IMR-90 (cell line): ENCODE measurements around the gene WHRN. TPM values are rescaled to one million over a fixed set of nuclear protein-coding genes. Genes with fewer than 3 reads are reported as not detected.

Experiments
- ATAC-seq: fragments of 200-7000 bp; cut with Tn5 transposase; 2 replicates; pipeline ENCODE4 v1.9.1; 2020; ENCODE audit warnings: low read depth, mild to moderate bottlenecking, moderate library complexity
- BruUV-seq: library from RNA; stranded (reverse); fragments of 400-500 nt; replicated peaks from 2 replicates; lab custom pipeline; 2021; lab: Mats Ljungman, UMichigan
- CTCF ChIA-PET: fragments of 300-600 bp; formaldehyde crosslinking; extraction: SDS; loops from one replicate; lab custom pipeline; 2021; ENCODE audit warnings: antibody characterized with exemption; lab: Yijun Ruan, JAX
- POLR2A ChIA-PET: fragments of 300-600 bp; sonication (Branson Sonifier 250); formaldehyde crosslinking; loops from one replicate; lab custom pipeline; 2022; ENCODE audit warnings: antibody characterized with exemption; ENCODE audit not compliant: unreplicated experiment; lab: Charles Lee
- DNase-seq: peaks from one replicate; pipeline ENCODE4 v3.0.0; 2013
- H2AFZ ChIP-seq: replicated peaks from 2 replicates; pipeline ENCODE3; 2013; ENCODE audit warnings: low read length, mild to moderate bottlenecking; ENCODE audit not compliant: poor library complexity
- H2AK5ac ChIP-seq: 2 replicates; pipeline ENCODE4 v1.6.1; 2013; ENCODE audit warnings: low read depth, low read length, inconsistent platforms
- H2AK9ac ChIP-seq: replicated peaks from 2 replicates; pipeline ENCODE3; 2013; ENCODE audit warnings: mild to moderate bottlenecking, low read depth, low read length, moderate library complexity; ENCODE audit not compliant: poor library complexity
- H2BK120ac ChIP-seq: 2 replicates; pipeline ENCODE4 v1.6.1; 2013; ENCODE audit warnings: low read depth, low read length, inconsistent platforms
- H2BK15ac ChIP-seq: 3 replicates; pipeline ENCODE4 v1.6.1; 2013; ENCODE audit warnings: low read depth, low read length, inconsistent platforms
- H2BK20ac ChIP-seq: 2 replicates; pipeline ENCODE4 v1.6.1; 2013; ENCODE audit warnings: low read depth, mild to moderate bottlenecking, inconsistent platforms, low read length, moderate library complexity
- H2BK5ac ChIP-seq: 2 replicates; pipeline ENCODE4 v1.6.1; 2013; ENCODE audit warnings: mild to moderate bottlenecking, low read depth, low read length, inconsistent platforms; ENCODE audit not compliant: poor library complexity, severe bottlenecking
- H3K14ac ChIP-seq: replicated peaks from 2 replicates; pipeline ENCODE4 v1.6.1; 2013; ENCODE audit warnings: low read depth, low read length, inconsistent platforms
- H3K18ac ChIP-seq: 2 replicates; pipeline ENCODE4 v1.6.1; 2013; ENCODE audit warnings: low read depth, low read length, control low read depth
- H3K23ac ChIP-seq: 2 replicates; pipeline ENCODE4 v1.6.1; 2013; ENCODE audit warnings: low read depth, low read length, inconsistent platforms
- H3K27ac ChIP-seq: 2 replicates; pipeline ENCODE4 v1.5.1; 2013; ENCODE audit warnings: mild to moderate bottlenecking, control low read depth, low read length; ENCODE audit not compliant: insufficient read depth
- H3K27me3 ChIP-seq: 2 replicates; pipeline ENCODE4 v1.6.1; 2013; ENCODE audit warnings: low read length; ENCODE audit not compliant: control insufficient read depth, insufficient read depth
- H3K36me3 ChIP-seq: 2 replicates; pipeline ENCODE4 v1.6.1; 2013; ENCODE audit warnings: low read length, mixed read lengths; ENCODE audit not compliant: control insufficient read depth, insufficient read depth
- H3K4ac ChIP-seq: 2 replicates; pipeline ENCODE4 v1.6.1; 2013; ENCODE audit warnings: low read depth, low read length, inconsistent platforms
- H3K4me1 ChIP-seq: 2 replicates; pipeline ENCODE4 v1.6.1; 2013; ENCODE audit warnings: low read length, mixed read lengths; ENCODE audit not compliant: control insufficient read depth, insufficient read depth
- H3K4me2 ChIP-seq: 2 replicates; pipeline ENCODE4 v1.6.1; 2013; ENCODE audit warnings: low read depth, mild to moderate bottlenecking, control low read depth, low read length, moderate library complexity
- H3K4me3 ChIP-seq: 2 replicates; pipeline ENCODE4 v1.5.1; 2013; ENCODE audit warnings: low read depth, mild to moderate bottlenecking, control low read depth, low read length, moderate library complexity; ENCODE audit not compliant: insufficient read depth
- H3K56ac ChIP-seq: 2 replicates; pipeline ENCODE4 v1.6.1; 2013; ENCODE audit warnings: low read length, inconsistent platforms; ENCODE audit not compliant: insufficient read depth; ENCODE audit errors: extremely low read depth
- H3K79me1 ChIP-seq, 2 experiments: 2 replicates each; pipeline ENCODE4 v1.6.1; 2013; ENCODE audit warnings: low read length in 2 of 2, inconsistent platforms in 1 of 2, low read depth in 1 of 2
- H3K9ac ChIP-seq: 2 replicates; pipeline ENCODE4 v1.6.1; 2013; ENCODE audit warnings: low read depth, low read length, control low read depth
- H3K9me1 ChIP-seq: 2 replicates; pipeline ENCODE4 v1.6.1; 2013; ENCODE audit warnings: low read length, inconsistent platforms; ENCODE audit not compliant: insufficient read depth
- H3K9me3 ChIP-seq: 2 replicates; pipeline ENCODE4 v1.6.1; 2013; ENCODE audit warnings: low read length; ENCODE audit not compliant: control insufficient read depth, insufficient read depth
- H4K20me1 ChIP-seq: 2 replicates; pipeline ENCODE4 v1.6.1; 2013; ENCODE audit warnings: low read length, inconsistent platforms; ENCODE audit not compliant: insufficient read depth
- H4K5ac ChIP-seq: 2 replicates; pipeline ENCODE4 v1.6.1; 2013; ENCODE audit warnings: mild to moderate bottlenecking, low read depth, low read length, control low read depth
- H4K8ac ChIP-seq, 2 experiments: 2 replicates each; pipeline ENCODE4 v1.6.1; 2013; ENCODE audit warnings: low read depth in 2 of 2, low read length in 2 of 2, control low read depth in 1 of 2, inconsistent platforms in 1 of 2
- H4K91ac ChIP-seq: 2 replicates; pipeline ENCODE4 v1.6.1; 2013; ENCODE audit warnings: low read depth, low read length, inconsistent platforms; ENCODE audit not compliant: insufficient read depth
- BHLHE40 ChIP-seq: fragments of 150-350 bp; IDR thresholded peaks from 2 replicates; pipeline ENCODE4 v1.6.1; 2016; ENCODE audit warnings: mild to moderate bottlenecking, low read depth, low read length
- CEBPB ChIP-seq: IDR thresholded peaks from 2 replicates; pipeline ENCODE4 v1.6.1; 2012; ENCODE audit warnings: low read depth, low read length, improper control_type of control experiment
- CTCF ChIP-seq: conservative IDR thresholded peaks from 2 replicates; pipeline ENCODE4 v1.5.1; 2012; ENCODE audit warnings: mild to moderate bottlenecking, low read depth, low read length, improper control_type of control experiment
- ELK1 ChIP-seq: fragments of 150-350 bp; IDR thresholded peaks from 2 replicates; pipeline ENCODE4 v1.6.1; 2016; ENCODE audit warnings: low read depth, mild to moderate bottlenecking, low read length, moderate library complexity, borderline replicate concordance
- FOS ChIP-seq: fragments of 150-350 bp; IDR thresholded peaks from 2 replicates; pipeline ENCODE4 v1.6.1; 2016; ENCODE audit warnings: low read depth, low read length
- MAFK ChIP-seq: IDR thresholded peaks from 2 replicates; pipeline ENCODE4 v1.6.1; 2012; ENCODE audit warnings: low read depth, low read length, improper control_type of control experiment
- MAZ ChIP-seq: IDR thresholded peaks from 2 replicates; pipeline ENCODE4 v1.6.1; 2012; ENCODE audit warnings: low read depth, mild to moderate bottlenecking, low read length, improper control_type of control experiment, moderate library complexity, borderline replicate concordance
- NFE2L2 ChIP-seq: fragments of 150-350 bp; IDR thresholded peaks from 2 replicates; pipeline ENCODE4 v1.6.1; 2016; ENCODE audit warnings: low read depth, mild to moderate bottlenecking, low read length
- POLR2A ChIP-seq: IDR thresholded peaks from 2 replicates; pipeline ENCODE4 v1.6.1; 2012; ENCODE audit warnings: mild to moderate bottlenecking, low read depth, low read length
- RCOR1 ChIP-seq: IDR thresholded peaks from 2 replicates; pipeline ENCODE4 v1.6.1; 2012; ENCODE audit warnings: mild to moderate bottlenecking, low read length, improper control_type of control experiment; ENCODE audit not compliant: insufficient replicate concordance
- RFX5 ChIP-seq: IDR thresholded peaks from 2 replicates; pipeline ENCODE4 v1.8.0; 2012; ENCODE audit warnings: low read depth, mild to moderate bottlenecking, low read length, moderate library complexity
- WGBS, 2 experiments: methylation state at CpG; one replicate each; pipeline versions ENCODE4 v1.1.5 to v1.1.7; 2013; ENCODE audit warnings: missing lambda C conversion rate in 2 of 2; ENCODE audit not compliant: insufficient read length in 1 of 2; ENCODE audit errors: extremely low coverage in 2 of 2; 5-methylcytosine and 5-hydroxymethylcytosine counted together
- dilution Hi-C: fragments of 300-500 bp; cut with HindIII; formaldehyde crosslinking; loops from one replicate; pipeline ENCODE4 v1.14.3; 2018; ENCODE audit warnings: low sequenced_read_pairs; ENCODE audit not compliant: unreplicated experiment
- in situ Hi-C: fragments of 300-500 bp; cut with MboI; formaldehyde crosslinking; loops from 3 replicates; pipeline ENCODE4 v1.14.3; 2019; ENCODE audit warnings: low sequenced_read_pairs, inconsistent platforms, mixed read lengths
- intact Hi-C: fragments of 100-400 bp; cut with micrococcal nuclease; formaldehyde crosslinking; loops from 2 replicates; pipeline ENCODE4 v1.10.0; 2022
- polyA plus RNA-seq, 3 experiments: library from polyadenylated mRNA; depleted of rRNA; stranded (reverse); fragments of >200 nt; gene quantifications; 2 replicates each; pipeline ENCODE4 v1.2.3, GENCODE V29; 2012; ENCODE audit warnings: low replicate concordance in 1 of 3
- total RNA-seq: library from RNA; depleted of rRNA; stranded (reverse); fragments of >200 nt; gene quantifications from 2 replicates; pipeline ENCODE4 v1.2.3, GENCODE V29; 2012

The WHRN gene
- total and polyA plus RNA-seq, 2 of the 4 experiments (the other 2 are of a cell fraction), result 0.18 to 2.6 TPM

- in situ Hi-C loops, result no loop called here
- peak overlapping the region; percentile 77 for H3K4ac ChIP-seq
- peak overlapping the region; percentile 22; the same call in 1 of the 2 replicates for H4K5ac ChIP-seq
- H3K9ac ChIP-seq, result no peak overlapping the region
- no peak overlapping the region for H3K4me3 ChIP-seq
- H2BK120ac ChIP-seq, result peak overlapping the region; percentile 5; the same call in 1 of the 2 replicates
- H3K4me1 ChIP-seq, result peaks cover 16% of the 10 kb centered on the region
- H3K4me2 ChIP-seq, result peak overlapping the region; percentile 20; the same call in 1 of the 2 replicates
- H3K9me1 ChIP-seq, result peaks cover 18% of the 10 kb centered on the region
- peak overlapping the region; percentile 26 for H4K91ac ChIP-seq
- intact Hi-C loops, result no loop called here
- no peak overlapping the region for H3K23ac ChIP-seq
- no peak overlapping the region for H2BK5ac ChIP-seq
- no peak overlapping the region; the same call in 2 of the 3 replicates for H2BK15ac ChIP-seq
- ChIA-PET POLR2A (no interaction called here), CTCF (interaction anchor here (0.8 kb wide), 1 partner anchor 257 kb away, joined by 3 read pairs; no protein-coding TSS in a partner anchor)
- H2AK5ac ChIP-seq, result peak overlapping the region; percentile 5
- H3K14ac ChIP-seq, result 0 out of 2 replicates have a peak overlapping the region, but pooled peaks have one; percentile 5
- peak overlapping the region; percentile 64; the same call in 1 of the 2 replicates for H2BK20ac ChIP-seq
- TF ChIP-seq NFE2L2, result no peak
- no peak for TF ChIP-seq RCOR1
- no peak for TF ChIP-seq MAFK
- TF ChIP-seq CEBPB, result peak; percentile 100
- TF ChIP-seq ELK1, result no peak
- TF ChIP-seq FOS, result peak; percentile 39; the same call in 1 of the 2 replicates
- no peak for TF ChIP-seq POLR2A
- TF ChIP-seq MAZ, result no peak
- TF ChIP-seq BHLHE40, result 0 out of 2 replicates have a peak, but pooled peaks have one; percentile 18
- no peak for TF ChIP-seq CTCF
- no peak for TF ChIP-seq RFX5
- no peaks in the 10 kb centered on the region; the same call in 1 of the 2 replicates for H4K20me1 ChIP-seq
- no TSS peak for BruUV-seq
- no peaks in the 10 kb centered on the region for H3K9me3 ChIP-seq
- peaks cover 2 to 7% of the 10 kb centered on the region in 2 experiments for H3K79me1 ChIP-seq
- H3K18ac ChIP-seq, result peak overlapping the region; percentile 69
- dilution Hi-C loops, result no loop called here
- H3K36me3 ChIP-seq, result peaks cover 58% of the 10 kb centered on the region
- peak overlapping the region; percentile 8; the same call in 1 of the 2 replicates for H3K27ac ChIP-seq
- H3K27me3 ChIP-seq, result no peaks in the 10 kb centered on the region
- no peak overlapping the region for H2AFZ ChIP-seq
- H3K56ac ChIP-seq, result no peak overlapping the region
- ATAC-seq (peak; percentile 48), DNase-seq (peak; percentile 85)
- H4K8ac ChIP-seq, result peak overlapping the region in 1 of 2 experiments; percentile 29; a peak in 1 of 4 replicates
- H2AK9ac ChIP-seq, result no peak overlapping the region
- 100% methylated on average over 1 of the region's 6 CpGs; no CpG with 5 or more reads in 1 of the 2 experiments for WGBS, 2 experiments
Measured at GRCh38 chr9:114364134-114365041, 140.9 kb downstream of the WHRN start.
